ENCODE data around the gene KRT20.
"Not testable (repeated sequence)": the region's sequence is repeated elsewhere in the genome, so short reads cannot be mapped to it uniquely, and the experiment has no call there.

KRT20 gene

DNA sequence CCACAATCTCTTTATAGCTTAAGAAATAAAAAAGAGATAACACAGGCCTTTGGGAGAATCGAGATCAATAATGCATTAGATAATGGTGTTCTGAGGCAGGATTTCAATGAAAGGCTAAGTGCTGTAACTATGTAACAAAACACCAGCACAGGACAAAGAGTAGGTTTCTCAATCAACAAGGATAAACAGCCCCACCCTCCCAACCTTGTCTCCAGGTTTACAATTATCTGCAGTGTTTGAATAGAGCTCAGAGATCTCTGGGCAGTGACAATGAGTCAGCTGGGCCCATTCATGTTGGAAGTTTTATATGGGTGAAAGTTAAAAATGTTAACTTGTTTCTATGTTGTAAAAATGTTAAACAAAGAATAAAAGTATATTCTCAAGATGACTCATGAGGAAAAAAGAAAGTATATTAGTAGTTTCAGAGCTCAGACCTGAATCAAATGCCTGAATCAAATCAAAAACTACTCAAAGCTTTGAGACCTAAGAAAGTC is 17.0 kb upstream of the KRT20 start:
- in situ Hi-C loops (cut with HindIII; ENCODE audit: low sequenced_read_pairs) = loop anchor here (25.0 kb wide), 1 partner anchor 635 kb away; the partner anchor contains the start of gene KRT19

- in situ Hi-C loops (cut with HindIII; ENCODE audit: low sequenced_read_pairs) = loop anchor here (25.0 kb wide), 1 partner anchor 636 kb away; the partner anchor contains the start of gene KRT19
These were observed 15.8 kb upstream of the KRT20 start for GRCh38 chr17:40900809-40901356.

DNA sequence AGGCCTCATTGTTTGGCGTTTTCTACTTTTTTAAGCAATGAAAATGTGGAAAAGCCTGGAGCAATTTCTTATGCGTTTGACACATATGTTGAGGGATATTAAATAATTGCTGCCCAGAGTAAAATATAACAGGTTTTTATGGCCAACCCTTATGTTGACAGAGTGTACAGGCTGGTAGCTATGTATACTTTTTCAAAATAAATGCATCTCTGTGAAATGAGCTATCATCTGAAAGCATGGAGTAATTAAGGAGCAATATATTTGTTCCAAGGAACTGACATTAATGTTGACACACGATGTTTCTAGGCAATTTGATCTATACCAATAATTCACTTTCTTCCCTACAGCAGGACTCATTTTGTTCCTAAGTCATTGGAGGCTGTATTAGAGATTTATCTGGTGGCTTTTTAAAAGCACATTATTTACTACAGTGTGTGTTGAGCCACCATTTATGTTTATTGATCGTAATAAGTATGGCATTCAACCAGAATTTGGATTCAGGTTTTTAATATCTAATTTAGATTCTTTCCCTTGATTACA is 11.9 kb upstream of the KRT20 start:
- in situ Hi-C loops (cut with HindIII; ENCODE audit: low sequenced_read_pairs) = no loop called here

DNA sequence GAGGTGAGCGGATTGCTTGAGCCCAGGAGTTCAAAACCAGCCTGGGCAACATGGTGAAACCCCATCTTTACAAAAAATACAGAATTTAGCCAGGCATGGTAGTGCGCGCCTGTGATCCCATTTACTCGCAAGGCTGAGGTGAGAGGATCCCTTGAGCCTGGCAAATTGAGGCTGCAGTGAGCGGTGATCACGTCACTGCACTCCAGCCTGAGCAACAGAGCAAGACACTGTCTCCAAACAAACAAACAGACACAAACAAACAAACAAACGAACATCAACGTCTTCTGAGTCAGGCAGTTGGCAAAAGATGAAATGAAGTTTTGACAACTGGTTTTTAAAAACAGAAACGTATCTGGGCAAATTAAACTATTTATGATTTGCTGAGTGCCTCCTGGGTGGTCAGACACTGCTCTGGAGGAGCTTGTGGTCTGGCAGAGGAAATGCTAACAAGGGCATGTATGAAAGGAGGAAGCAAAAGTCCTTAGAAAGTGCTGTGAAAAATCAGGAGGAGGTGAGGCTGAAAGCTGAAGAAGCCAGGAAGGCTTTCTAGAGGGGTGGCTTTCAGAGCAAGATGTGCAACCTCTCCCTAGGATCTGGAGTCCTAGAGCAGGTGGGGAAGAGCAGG is 10.2 kb upstream of the KRT20 start:
- in situ Hi-C loops (cut with HindIII; ENCODE audit: low sequenced_read_pairs) = no loop called here

DNA sequence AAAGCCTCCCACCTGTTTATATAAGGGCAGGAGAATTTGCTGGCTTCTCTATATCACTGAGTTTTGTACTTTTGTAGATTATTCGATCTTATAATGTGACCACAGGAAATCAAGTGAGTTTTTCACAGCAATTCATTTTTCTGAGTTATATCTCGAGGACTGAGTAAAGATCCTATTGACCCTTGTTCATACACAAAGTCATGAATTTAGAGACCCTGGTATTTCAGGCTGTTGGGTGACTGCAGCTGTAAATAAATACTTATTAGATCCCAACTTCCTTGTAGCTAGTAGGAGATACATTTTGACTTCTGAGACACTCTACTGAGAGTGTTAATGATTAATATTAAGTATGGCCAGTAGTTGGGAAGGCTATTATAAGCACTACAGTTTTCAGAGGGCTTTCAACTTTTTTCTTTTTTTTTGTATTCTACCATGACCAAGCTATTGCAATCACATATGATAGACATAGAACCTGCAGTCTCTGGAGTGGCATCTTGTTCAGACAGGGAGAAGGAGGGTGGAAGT is 3.2 kb upstream of the KRT20 start:
- in situ Hi-C loops (cut with HindIII; ENCODE audit: low sequenced_read_pairs) = no loop called here

GRCh38 chr17:40886090-40886489 is 1.0 kb upstream of the KRT20 start:
- in situ Hi-C loops (cut with HindIII; ENCODE audit: low sequenced_read_pairs) = no loop called here

DNA sequence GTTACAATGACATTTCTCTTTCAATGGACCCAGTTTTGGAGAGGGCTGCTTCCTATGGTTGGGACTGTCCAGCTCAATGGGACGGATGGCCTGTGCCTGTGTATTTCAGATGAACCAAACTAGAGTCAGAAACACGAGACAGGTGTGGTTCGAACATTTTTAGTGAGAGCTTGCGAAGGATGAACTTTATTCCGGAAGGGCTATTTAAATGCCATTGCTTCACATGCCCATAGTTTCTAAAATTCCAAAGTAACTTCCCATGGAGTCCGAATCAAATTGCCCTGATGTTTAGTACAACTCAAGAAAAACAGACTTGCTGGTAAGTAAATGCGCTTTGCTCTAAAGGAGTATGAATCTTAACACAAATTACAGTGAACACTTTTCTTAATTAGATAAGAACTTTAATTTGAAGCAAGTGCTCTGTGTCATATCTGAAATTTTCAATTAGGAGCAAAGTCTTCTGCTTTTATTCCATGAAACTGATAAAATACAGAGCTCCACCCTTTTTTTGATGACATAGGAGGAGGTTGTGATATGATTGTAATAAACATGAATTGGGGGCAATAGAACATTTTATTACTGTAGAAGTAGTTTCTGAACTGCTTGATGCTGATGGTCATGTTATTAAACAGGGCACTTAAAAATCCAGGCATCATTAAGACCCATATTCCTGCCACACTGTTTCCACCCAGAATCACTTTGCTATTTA is 1.3 kb downstream of the KRT20 start:
- in situ Hi-C loops (cut with HindIII; ENCODE audit: low sequenced_read_pairs) = no loop called here

- in situ Hi-C loops (cut with HindIII; ENCODE audit: low sequenced_read_pairs) = no loop called here
These were observed 2.0 kb downstream of the KRT20 start for GRCh38 chr17:40883031-40883430.

DNA sequence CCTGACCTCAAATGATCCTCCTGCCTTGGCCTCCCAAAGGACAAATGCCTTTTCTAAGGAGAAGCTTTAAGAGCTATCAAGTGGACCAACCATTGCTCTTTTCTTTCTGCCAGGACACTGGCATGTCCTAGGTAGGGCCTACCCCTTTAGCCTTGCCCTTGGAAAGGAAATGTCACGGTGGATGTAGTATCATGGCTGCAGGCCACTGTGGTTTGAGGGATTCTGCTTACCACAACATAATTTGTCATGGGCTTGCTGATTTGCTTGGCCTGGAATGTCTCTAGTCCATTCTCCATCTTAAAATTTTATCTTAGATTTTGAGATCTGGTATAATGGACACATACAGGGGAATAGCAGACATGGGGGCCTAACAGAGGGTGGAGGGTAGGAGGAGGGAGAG is 6.0 kb downstream of the KRT20 start:
- in situ Hi-C loops (cut with HindIII; ENCODE audit: low sequenced_read_pairs) = no loop called here

- in situ Hi-C loops (cut with HindIII; ENCODE audit: low sequenced_read_pairs) = no loop called here
These were observed 7.0 kb downstream of the KRT20 start for GRCh38 chr17:40878044-40878443.

GRCh38 chr17:40873801-40874200 is 11.2 kb downstream of the KRT20 start:
- in situ Hi-C loops (cut with HindIII; ENCODE audit: low sequenced_read_pairs) = no loop called here

DNA sequence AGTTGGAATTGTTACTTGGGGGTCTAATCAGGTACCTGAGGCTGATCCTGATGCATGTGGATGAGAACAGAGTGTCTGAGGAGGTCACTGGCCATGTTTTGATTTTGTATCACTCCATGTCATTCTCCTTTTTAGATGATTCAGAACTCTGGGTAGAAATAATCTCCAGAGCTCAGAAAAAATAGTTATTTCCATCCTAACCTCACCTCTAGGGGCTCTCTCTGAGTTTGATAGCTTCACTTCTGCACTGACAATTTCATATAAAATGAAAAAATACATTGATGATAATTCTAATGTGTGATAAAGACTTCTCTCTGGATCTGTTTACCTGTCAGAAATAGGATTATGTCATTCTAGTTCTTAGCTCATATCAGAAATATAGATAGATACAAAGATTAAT is 11.8 kb downstream of the KRT20 start:
- in situ Hi-C loops (cut with HindIII; ENCODE audit: low sequenced_read_pairs) = no loop called here

GRCh38 chr17:40872416-40872815 is 12.6 kb downstream of the KRT20 start:
- in situ Hi-C loops (cut with HindIII; ENCODE audit: low sequenced_read_pairs) = no loop called here

DNA sequence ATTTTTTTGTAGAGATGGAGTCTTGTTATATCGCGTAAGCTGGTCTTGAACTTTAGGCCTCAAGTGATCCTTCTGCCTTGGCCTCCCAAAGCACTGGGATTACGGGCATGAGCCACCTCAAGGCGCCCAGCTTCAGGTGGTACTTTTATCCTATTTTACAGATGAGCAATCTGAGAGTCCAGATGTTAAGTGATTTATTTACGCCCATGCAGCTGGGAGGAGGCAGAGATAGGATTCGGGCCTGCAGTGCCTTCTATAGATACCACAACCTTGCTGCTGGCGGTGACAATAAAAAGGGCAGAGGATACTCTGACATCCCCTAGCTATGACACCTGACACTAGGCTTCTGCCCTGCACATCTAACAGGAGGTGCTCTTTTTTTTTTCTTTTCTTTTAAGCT is 13.7 kb downstream of the KRT20 start:
- in situ Hi-C loops (cut with HindIII; ENCODE audit: low sequenced_read_pairs) = no loop called here

GRCh38 chr17:40870136-40870535 is 14.9 kb downstream of the KRT20 start:
- in situ Hi-C loops (cut with HindIII; ENCODE audit: low sequenced_read_pairs) = no loop called here

GRCh38 chr17:40866838-40867237 is 18.2 kb downstream of the KRT20 start, which contains the start of gene KRT12:
TSS of gene KRT12 (minus strand) at chr17:40867223. CDS start at chr17:40867186, 37 bp downstream.
- in situ Hi-C loops (cut with HindIII; ENCODE audit: low sequenced_read_pairs) = no loop called here

- in situ Hi-C loops (cut with HindIII; ENCODE audit: low sequenced_read_pairs) = no loop called here
These were observed 20.2 kb downstream of the KRT20 start for GRCh38 chr17:40864661-40865390.

- in situ Hi-C loops (cut with HindIII; ENCODE audit: low sequenced_read_pairs) = no loop called here
These were observed 21.9 kb downstream of the KRT20 start for GRCh38 chr17:40862985-40863733.

DNA sequence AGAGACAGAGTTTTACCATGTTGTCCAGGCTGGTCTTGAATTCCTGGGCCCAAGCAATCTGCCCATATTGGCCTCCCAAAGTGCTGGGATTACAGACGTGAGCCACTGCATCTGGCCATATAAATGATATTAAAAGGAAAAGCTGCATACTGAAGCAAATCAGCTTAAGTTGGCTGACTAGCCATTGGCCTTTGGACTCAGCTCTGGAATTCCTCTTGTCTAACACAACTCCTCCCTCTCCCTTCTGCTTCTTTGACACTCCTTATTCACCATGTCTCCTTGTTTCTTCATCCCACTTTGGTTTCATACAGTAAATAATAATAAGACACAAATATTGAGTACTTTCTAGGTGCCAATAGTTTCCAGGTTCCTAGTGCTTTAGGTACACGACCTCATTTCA is 25.5 kb downstream of the KRT20 start:
- in situ Hi-C loops (cut with HindIII; ENCODE audit: low sequenced_read_pairs) = no loop called here

- in situ Hi-C loops (cut with HindIII; ENCODE audit: low sequenced_read_pairs) = not testable (repeated sequence)
These were observed 26.4 kb downstream of the KRT20 start for GRCh38 chr17:40858667-40859066.
